GM19452 (cell line): ENCODE measurements around the gene CYTL1.
"Not testable (repeated sequence)": the region's sequence is repeated elsewhere in the genome, so short reads cannot be mapped to it uniquely, and the experiment has no call there.

Source experiments
- ATAC-seq: cut with Tn5 transposase; IDR thresholded peaks from one replicate; pipeline ENCODE4 v1.9.1; 2021; ENCODE audit not compliant: unreplicated experiment

The CYTL1 gene

GRCh38 chr4:5003372-5003857 lies 15.8 kb downstream of the CYTL1 start:
- ATAC-seq = no peak

GRCh38 chr4:5001641-5002040 lies 17.6 kb downstream of the CYTL1 start:
- not testable (repeated sequence) for ATAC-seq

- not testable (repeated sequence) for ATAC-seq
Measured at GRCh38 chr4:4996935-4997334, 22.3 kb downstream of the CYTL1 start.

- no peak for ATAC-seq
Measured at GRCh38 chr4:4995908-4996265, 23.4 kb downstream of the CYTL1 start.

GRCh38 chr4:4995103-4995907 lies 24.0 kb downstream of the CYTL1 start:
- ATAC-seq = peak; percentile 74

- ATAC-seq = no peak
Measured at GRCh38 chr4:4994312-4995097, 24.8 kb downstream of the CYTL1 start.

- ATAC-seq = no peak
Measured at GRCh38 chr4:4992833-4993232, 26.4 kb downstream of the CYTL1 start.

- no peak for ATAC-seq
Measured at GRCh38 chr4:4991541-4992099, 27.6 kb downstream of the CYTL1 start.

- ATAC-seq = no peak
Measured at GRCh38 chr4:4990857-4991540, 28.3 kb downstream of the CYTL1 start.

GRCh38 chr4:4990329-4990728 lies 28.9 kb downstream of the CYTL1 start:
- no peak for ATAC-seq

GRCh38 chr4:4989083-4989622 lies 30.1 kb downstream of the CYTL1 start:
- ATAC-seq = no peak

GRCh38 chr4:4987656-4988055 lies 31.6 kb downstream of the CYTL1 start:
- no peak for ATAC-seq

GRCh38 chr4:4986841-4987240 lies 32.4 kb downstream of the CYTL1 start:
- ATAC-seq = no peak

GRCh38 chr4:4985844-4986243 lies 33.4 kb downstream of the CYTL1 start:
- ATAC-seq = no peak

- no peak for ATAC-seq
Measured at GRCh38 chr4:4985036-4985435, 34.2 kb downstream of the CYTL1 start.

- no peak for ATAC-seq
Measured at GRCh38 chr4:4984186-4984585, 35.1 kb downstream of the CYTL1 start.

GRCh38 chr4:4981827-4982226 lies 37.4 kb downstream of the CYTL1 start:
- ATAC-seq = no peak

- no peak for ATAC-seq
Measured at GRCh38 chr4:4981427-4981826, 37.8 kb downstream of the CYTL1 start.

- no peak for ATAC-seq
Measured at GRCh38 chr4:4980621-4981230, 38.5 kb downstream of the CYTL1 start.

- ATAC-seq = no peak
Measured at GRCh38 chr4:4979971-4980370, 39.3 kb downstream of the CYTL1 start.

GRCh38 chr4:4974727-4975126 lies 44.5 kb downstream of the CYTL1 start:
- no peak for ATAC-seq
